HEK293 (cell line): ENCODE data around the gene SRBD1.
A peak's percentile ranks its signal among the peaks of the same experiment; 100 is the strongest.

Experiments
- CTCF ChIA-PET: fragments of 350-600 bp; formaldehyde crosslinking; extraction: SDS; loops from one replicate; lab custom pipeline; 2021; ENCODE audit warnings: antibody characterized with exemption; lab: Yijun Ruan, JAX
- POLR2A ChIA-PET: fragments of 300-600 bp; formaldehyde crosslinking; extraction: SDS; loops from one replicate; lab custom pipeline; 2020; ENCODE audit warnings: antibody characterized with exemption, inconsistent platforms; lab: Yijun Ruan, JAX
- H3K27ac ChIP-seq: fragments of 200-500 bp; sonication (Bioruptor generic); 2 replicates; pipeline ENCODE4 v1.5.1; 2014; ENCODE audit warnings: low read depth, low read length, control low read depth, inconsistent platforms; ENCODE audit errors: extremely low read depth
- H3K36me3 ChIP-seq, 2 experiments: fragments of 200-500 bp in 1 of 2; sonication (Bioruptor generic) in 1 of 2; 1 replicate in 1 of 2; 2 replicates in 1 of 2; pipeline ENCODE4 v1.5.1; 2014 to 2017; ENCODE audit warnings: inconsistent platforms in 2 of 2, low read length in 2 of 2; ENCODE audit not compliant: control insufficient read depth in 2 of 2, insufficient read depth in 1 of 2
- H3K4me1 ChIP-seq: fragments of 200-500 bp; sonication (Bioruptor generic); 2 replicates; pipeline ENCODE4 v1.5.1; 2014; ENCODE audit warnings: mild to moderate bottlenecking, low read length, inconsistent platforms; ENCODE audit not compliant: control insufficient read depth, insufficient read depth
- H3K4me3 ChIP-seq: 2 replicates; pipeline ENCODE4 v1.5.1; 2011; ENCODE audit warnings: low read depth, mild to moderate bottlenecking, control low read depth, low read length, moderate library complexity
- H3K9me3 ChIP-seq: fragments of 200-500 bp; sonication (Bioruptor generic); 2 replicates; pipeline ENCODE4 v1.5.1; 2014; ENCODE audit warnings: low read depth, low read length, inconsistent platforms; ENCODE audit not compliant: control insufficient read depth, insufficient read depth
- BCL11B ChIP-seq: fragments of 450-650 bp; formaldehyde crosslinking; IDR thresholded peaks from 2 replicates; pipeline ENCODE4 v1.5.1; 2016; ENCODE audit warnings: low read depth, missing biosample characterization, missing genetic modification characterization
- FEZF1 ChIP-seq: fragments of 450-650 bp; formaldehyde crosslinking; IDR thresholded peaks from 2 replicates; pipeline ENCODE4 v1.5.1; 2016; ENCODE audit warnings: missing biosample characterization, missing genetic modification characterization
- OSR2 ChIP-seq: fragments of 450-650 bp; formaldehyde crosslinking; IDR thresholded peaks from 2 replicates; pipeline ENCODE4 v1.5.1; 2016; ENCODE audit warnings: missing biosample characterization, missing genetic modification characterization
- WT1 ChIP-seq: fragments of 450-650 bp; formaldehyde crosslinking; IDR thresholded peaks from 2 replicates; pipeline ENCODE4 v1.5.1; 2016; ENCODE audit warnings: missing biosample characterization, missing genetic modification characterization
- ZBTB17 ChIP-seq: fragments of 450-650 bp; formaldehyde crosslinking; IDR thresholded peaks from 2 replicates; pipeline ENCODE4 v1.5.1; 2016; ENCODE audit warnings: missing biosample characterization, missing genetic modification characterization
- ZBTB7A ChIP-seq: fragments of 450-650 bp; formaldehyde crosslinking; IDR thresholded peaks from 2 replicates; pipeline ENCODE4 v1.5.1; 2016; ENCODE audit warnings: low read depth, missing biosample characterization, missing genetic modification characterization
- ZNF2 ChIP-seq: fragments of 450-650 bp; formaldehyde crosslinking; IDR thresholded peaks from 2 replicates; pipeline ENCODE4 v1.5.1; 2016; ENCODE audit warnings: missing biosample characterization, missing genetic modification characterization
- ZNF335 ChIP-seq: fragments of 450-650 bp; formaldehyde crosslinking; conservative IDR thresholded peaks from 2 replicates; pipeline ENCODE4 v1.5.1; 2016; ENCODE audit warnings: missing biosample characterization, missing genetic modification characterization
- ZNF423 ChIP-seq: fragments of 450-650 bp; formaldehyde crosslinking; IDR thresholded peaks from 2 replicates; pipeline ENCODE4 v1.5.1; 2016; ENCODE audit warnings: missing biosample characterization, missing genetic modification characterization
- ZNF514 ChIP-seq: fragments of 450-650 bp; formaldehyde crosslinking; IDR thresholded peaks from 2 replicates; pipeline ENCODE4 v1.5.1; 2016; ENCODE audit warnings: missing biosample characterization, missing genetic modification characterization
- ZNF549 ChIP-seq: fragments of 450-650 bp; IDR thresholded peaks from 2 replicates; pipeline ENCODE4 v1.5.1; 2018; ENCODE audit warnings: missing biosample characterization, missing genetic modification characterization, mild to moderate bottlenecking, inconsistent platforms, moderate library complexity
- ZNF629 ChIP-seq: fragments of 450-650 bp; formaldehyde crosslinking; IDR thresholded peaks from 2 replicates; pipeline ENCODE4 v1.5.1; 2017; ENCODE audit warnings: missing biosample characterization, missing genetic modification characterization
- ZNF843 ChIP-seq: fragments of 450-650 bp; formaldehyde crosslinking; IDR thresholded peaks from 2 replicates; pipeline ENCODE4 v1.5.1; 2016; ENCODE audit warnings: missing biosample characterization, missing genetic modification characterization
- ZSCAN30 ChIP-seq: fragments of 450-650 bp; IDR thresholded peaks from 2 replicates; pipeline ENCODE4 v1.5.1; 2018; ENCODE audit warnings: missing biosample characterization, mild to moderate bottlenecking, missing genetic modification characterization, moderate library complexity
- TF ChIP-seq, protein P1 (sequence below): fragments of 450-650 bp; formaldehyde crosslinking; IDR thresholded peaks from 2 replicates; pipeline ENCODE4 v1.5.1; 2017; ENCODE audit warnings: missing biosample characterization, missing genetic modification characterization
- TF ChIP-seq, protein P2 (sequence below): fragments of 450-650 bp; formaldehyde crosslinking; IDR thresholded peaks from 2 replicates; pipeline ENCODE4 v1.5.1; 2017; ENCODE audit warnings: missing biosample characterization, missing genetic modification characterization
- TF ChIP-seq, protein P3 (sequence below): fragments of 450-650 bp; formaldehyde crosslinking; IDR thresholded peaks from 2 replicates; pipeline ENCODE4 v1.5.1; 2016; ENCODE audit warnings: missing biosample characterization, missing genetic modification characterization

The SRBD1 gene

DNA sequence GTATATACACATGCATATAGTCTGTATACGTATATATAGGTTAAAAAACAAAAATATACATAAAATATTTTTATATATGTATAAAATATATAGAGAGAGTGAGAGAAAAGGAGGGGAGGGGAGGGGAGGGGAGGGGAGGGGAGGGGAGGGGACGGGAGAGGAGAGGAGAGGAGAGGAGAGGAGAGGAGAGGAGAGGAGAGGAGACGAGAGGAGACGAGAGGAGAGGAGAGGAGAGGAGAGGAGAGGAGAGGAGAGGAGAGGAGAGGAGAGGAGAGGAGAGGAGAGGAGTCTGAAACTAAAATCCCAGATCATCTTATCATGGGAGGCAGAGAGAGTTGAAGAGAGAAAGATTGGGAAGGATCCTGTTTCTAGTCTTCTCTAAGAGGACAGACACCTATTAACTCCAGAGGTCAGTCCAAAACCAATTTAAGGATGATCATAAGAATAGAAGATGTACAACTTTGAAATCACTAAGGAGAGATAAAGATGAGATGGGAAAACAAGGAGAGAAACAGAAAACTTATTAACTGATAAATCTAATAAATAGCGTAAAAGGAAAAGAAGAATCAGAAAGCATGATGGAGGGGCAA lies 195.4 kb downstream of the SRBD1 start:
- H3K27ac ChIP-seq, result no peak overlapping the region
- H3K4me1 ChIP-seq, result peaks cover 4% of the 10 kb centered on the region; the same call in 1 of the 2 replicates
- no peaks in the 10 kb centered on the region for H3K9me3 ChIP-seq
- peaks cover 6 to 16% of the 10 kb centered on the region in 2 experiments for H3K36me3 ChIP-seq
- no peak for TF ChIP-seq ZNF335 (tag by site-specific recombination)
- TF ChIP-seq ZNF2 (tag by site-specific recombination), result no peak
- TF ChIP-seq ZNF423 (tag by site-specific recombination), result no peak
- TF ChIP-seq ZBTB7A (tag by site-specific recombination), result no peak
- no peak for TF ChIP-seq ZNF549
- POLR2A ChIA-PET, result no interaction called here
- CTCF ChIA-PET, result no interaction called here
- no peak overlapping the region for H3K4me3 ChIP-seq

DNA sequence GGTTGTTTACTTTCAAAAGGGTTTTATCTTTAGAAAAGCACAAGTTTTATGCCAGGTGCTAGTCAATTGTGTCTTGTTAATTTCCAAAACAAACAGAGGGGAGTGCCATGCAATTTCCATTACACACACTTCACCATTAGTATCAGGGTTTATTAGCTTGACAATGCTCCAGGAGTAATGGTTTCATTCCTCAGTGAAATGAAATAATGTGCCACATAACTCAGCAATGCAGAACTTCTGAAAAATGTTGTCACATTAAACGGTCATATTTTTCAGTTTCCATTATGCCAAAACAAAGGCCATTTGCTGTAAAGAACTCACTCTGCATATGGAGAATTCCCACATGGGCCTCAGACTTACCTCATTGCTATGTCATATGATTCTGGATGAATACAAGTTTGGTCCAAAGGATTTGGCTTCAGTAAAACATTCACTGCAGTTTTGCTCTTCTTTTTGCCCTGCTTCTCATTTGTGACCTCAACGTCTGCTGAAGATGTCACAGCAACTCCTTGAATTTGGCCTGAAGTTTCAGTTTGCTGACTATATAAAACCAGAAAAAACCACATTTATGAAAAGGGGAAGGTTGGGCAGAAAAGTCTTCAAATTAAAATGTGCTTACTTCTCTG lies 198.2 kb downstream of the SRBD1 start:
- peaks cover 6 to 8% of the 10 kb centered on the region in 2 experiments for H3K36me3 ChIP-seq
- H3K4me3 ChIP-seq, result no peak overlapping the region
- TF ChIP-seq WT1 (tag by site-specific recombination), result peak; percentile 57; the same call in 1 of the 2 replicates
- TF ChIP-seq ZBTB17, result peak; percentile 41
- peak; percentile 52; the same call in 1 of the 2 replicates for TF ChIP-seq ZNF843 (tag by site-specific recombination)
- TF ChIP-seq, protein P1, sequence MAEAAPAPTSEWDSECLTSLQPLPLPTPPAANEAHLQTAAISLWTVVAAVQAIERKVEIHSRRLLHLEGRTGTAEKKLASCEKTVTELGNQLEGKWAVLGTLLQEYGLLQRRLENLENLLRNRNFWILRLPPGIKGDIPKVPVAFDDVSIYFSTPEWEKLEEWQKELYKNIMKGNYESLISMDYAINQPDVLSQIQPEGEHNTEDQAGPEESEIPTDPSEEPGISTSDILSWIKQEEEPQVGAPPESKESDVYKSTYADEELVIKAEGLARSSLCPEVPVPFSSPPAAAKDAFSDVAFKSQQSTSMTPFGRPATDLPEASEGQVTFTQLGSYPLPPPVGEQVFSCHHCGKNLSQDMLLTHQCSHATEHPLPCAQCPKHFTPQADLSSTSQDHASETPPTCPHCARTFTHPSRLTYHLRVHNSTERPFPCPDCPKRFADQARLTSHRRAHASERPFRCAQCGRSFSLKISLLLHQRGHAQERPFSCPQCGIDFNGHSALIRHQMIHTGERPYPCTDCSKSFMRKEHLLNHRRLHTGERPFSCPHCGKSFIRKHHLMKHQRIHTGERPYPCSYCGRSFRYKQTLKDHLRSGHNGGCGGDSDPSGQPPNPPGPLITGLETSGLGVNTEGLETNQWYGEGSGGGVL (tag by site-specific recombination), result no peak
- peak; percentile 70; the same call in 1 of the 2 replicates for TF ChIP-seq OSR2
- TF ChIP-seq BCL11B, result 0 out of 2 replicates have a peak, but pooled peaks have one; percentile 51
- peak; percentile 18; the same call in 1 of the 2 replicates for TF ChIP-seq ZNF629 (tag by site-specific recombination)
- TF ChIP-seq, protein P2, sequence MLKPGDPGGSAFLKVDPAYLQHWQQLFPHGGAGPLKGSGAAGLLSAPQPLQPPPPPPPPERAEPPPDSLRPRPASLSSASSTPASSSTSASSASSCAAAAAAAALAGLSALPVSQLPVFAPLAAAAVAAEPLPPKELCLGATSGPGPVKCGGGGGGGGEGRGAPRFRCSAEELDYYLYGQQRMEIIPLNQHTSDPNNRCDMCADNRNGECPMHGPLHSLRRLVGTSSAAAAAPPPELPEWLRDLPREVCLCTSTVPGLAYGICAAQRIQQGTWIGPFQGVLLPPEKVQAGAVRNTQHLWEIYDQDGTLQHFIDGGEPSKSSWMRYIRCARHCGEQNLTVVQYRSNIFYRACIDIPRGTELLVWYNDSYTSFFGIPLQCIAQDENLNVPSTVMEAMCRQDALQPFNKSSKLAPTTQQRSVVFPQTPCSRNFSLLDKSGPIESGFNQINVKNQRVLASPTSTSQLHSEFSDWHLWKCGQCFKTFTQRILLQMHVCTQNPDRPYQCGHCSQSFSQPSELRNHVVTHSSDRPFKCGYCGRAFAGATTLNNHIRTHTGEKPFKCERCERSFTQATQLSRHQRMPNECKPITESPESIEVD (tag by site-specific recombination), result peak; percentile 86
- no peak for TF ChIP-seq ZNF514
- TF ChIP-seq, protein P3, sequence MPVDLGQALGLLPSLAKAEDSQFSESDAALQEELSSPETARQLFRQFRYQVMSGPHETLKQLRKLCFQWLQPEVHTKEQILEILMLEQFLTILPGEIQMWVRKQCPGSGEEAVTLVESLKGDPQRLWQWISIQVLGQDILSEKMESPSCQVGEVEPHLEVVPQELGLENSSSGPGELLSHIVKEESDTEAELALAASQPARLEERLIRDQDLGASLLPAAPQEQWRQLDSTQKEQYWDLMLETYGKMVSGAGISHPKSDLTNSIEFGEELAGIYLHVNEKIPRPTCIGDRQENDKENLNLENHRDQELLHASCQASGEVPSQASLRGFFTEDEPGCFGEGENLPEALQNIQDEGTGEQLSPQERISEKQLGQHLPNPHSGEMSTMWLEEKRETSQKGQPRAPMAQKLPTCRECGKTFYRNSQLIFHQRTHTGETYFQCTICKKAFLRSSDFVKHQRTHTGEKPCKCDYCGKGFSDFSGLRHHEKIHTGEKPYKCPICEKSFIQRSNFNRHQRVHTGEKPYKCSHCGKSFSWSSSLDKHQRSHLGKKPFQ (tag by site-specific recombination), result no peak
- TF ChIP-seq ZSCAN30, result 0 out of 2 replicates have a peak, but pooled peaks have one; percentile 40
- TF ChIP-seq FEZF1 (tag by site-specific recombination), result peak; percentile 58
- ChIA-PET POLR2A (no interaction called here), CTCF (interaction anchor here (0.6 kb wide), 1 partner anchor 190 kb away, joined by 3 read pairs; no protein-coding TSS in a partner anchor)
- peaks cover 4% of the 10 kb centered on the region; the same call in 1 of the 2 replicates for H3K4me1 ChIP-seq
- no peak overlapping the region for H3K27ac ChIP-seq
- H3K9me3 ChIP-seq, result no peaks in the 10 kb centered on the region
